HG02763 (cell line): ENCODE data around the gene ZNF280C.
A peak's percentile ranks its signal among the peaks of the same experiment; 100 is the strongest.
"Not testable (repeated sequence)": the region's sequence is repeated elsewhere in the genome, so short reads cannot be mapped to it uniquely, and the experiment has no call there.

Experiments used
- ATAC-seq: cut with Tn5 transposase; IDR thresholded peaks from one replicate; pipeline ENCODE4 v1.9.1; 2021; ENCODE audit warnings: mild to moderate bottlenecking, moderate library complexity; ENCODE audit not compliant: unreplicated experiment

The ZNF280C gene, protein sequence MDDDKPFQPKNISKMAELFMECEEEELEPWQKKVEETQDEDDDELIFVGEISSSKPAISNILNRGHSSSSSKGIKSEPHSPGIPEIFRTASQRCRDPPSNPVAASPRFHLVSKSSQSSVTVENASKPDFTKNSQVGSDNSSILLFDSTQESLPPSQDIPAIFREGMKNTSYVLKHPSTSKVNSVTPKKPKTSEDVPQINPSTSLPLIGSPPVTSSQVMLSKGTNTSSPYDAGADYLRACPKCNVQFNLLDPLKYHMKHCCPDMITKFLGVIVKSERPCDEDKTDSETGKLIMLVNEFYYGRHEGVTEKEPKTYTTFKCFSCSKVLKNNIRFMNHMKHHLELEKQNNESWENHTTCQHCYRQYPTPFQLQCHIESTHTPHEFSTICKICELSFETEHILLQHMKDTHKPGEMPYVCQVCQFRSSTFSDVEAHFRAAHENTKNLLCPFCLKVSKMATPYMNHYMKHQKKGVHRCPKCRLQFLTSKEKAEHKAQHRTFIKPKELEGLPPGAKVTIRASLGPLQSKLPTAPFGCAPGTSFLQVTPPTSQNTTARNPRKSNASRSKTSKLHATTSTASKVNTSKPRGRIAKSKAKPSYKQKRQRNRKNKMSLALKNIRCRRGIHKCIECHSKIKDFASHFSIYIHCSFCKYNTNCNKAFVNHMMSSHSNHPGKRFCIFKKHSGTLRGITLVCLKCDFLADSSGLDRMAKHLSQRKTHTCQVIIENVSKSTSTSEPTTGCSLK

DNA sequence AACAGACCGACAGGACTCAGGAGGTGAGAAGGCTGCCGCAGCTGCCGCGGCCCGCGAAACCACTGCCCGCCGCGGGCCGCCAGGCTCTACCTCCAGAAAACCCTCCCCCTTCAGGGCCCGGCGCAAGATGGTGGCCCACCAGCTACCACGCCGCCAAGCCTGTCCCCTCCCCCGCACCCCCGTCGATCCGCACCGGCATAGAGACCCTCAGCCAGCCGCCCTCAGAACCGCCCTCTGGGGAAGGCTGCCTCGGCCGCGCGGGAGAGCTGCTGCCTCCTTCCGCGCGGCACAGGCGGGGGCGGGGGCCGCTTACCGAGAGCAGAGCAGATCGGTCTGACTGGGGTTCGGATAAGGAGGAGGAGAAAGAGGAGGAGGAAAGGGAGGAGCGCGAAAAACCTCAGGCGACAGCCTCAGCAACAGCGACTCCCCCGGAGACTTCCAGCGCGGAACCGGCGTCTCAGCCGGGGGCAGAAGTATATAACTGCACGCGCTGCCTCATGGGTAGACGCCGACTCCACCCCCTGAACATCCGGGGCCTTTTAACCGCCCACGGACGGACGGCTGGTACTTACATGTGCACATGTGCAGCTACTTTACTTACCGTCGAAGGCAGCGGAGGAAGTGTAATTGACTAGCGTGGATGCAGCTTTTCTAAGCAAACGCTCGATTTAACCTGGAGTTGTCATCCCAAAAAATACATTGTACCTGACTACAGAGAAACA, at the start of gene ZNF280C:
TSS of gene ZNF280C (minus strand) at position 451 of the 722 bp plus-strand sequence. CDS start 8,450 bp downstream, outside the sequence.
- ATAC-seq = peak; percentile 92

DNA sequence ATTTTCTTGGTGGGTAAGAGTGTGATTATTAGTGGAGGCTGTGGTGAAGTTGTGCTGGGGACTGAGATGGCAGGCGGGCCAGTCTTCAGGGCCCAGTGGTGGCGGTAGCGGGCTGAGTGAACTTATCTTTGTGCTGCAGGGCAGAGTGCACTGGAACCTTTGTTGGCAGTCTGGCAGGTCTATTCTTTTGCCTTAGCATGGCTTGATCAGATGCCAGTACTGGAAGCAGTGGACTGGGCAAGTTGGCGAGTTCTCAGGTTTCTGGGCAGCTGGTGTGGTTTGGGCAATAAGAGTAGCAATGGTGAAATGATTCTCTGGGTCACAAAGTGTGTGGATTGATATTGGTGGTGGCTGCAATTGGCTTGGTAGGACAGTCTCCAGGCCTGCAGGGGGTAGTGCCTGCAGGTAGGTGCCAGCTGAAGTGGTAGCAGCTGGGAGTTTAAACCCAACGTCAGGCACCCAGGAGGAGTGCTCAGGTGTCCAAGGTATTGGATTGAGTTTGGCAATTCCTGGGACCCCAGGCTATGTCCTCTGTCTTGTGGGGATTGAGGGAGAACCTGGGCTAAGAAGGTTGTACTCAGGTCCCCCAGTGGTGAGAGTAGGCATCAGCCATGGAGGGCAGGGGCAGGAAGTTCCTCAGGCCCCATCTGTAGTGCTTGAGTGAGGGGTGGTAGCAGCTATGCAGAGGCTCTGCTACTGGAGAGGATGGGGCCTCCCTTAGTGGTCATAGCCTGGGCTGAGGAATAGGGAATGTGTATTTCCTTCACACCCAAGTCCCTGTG, 36.1 kb upstream of the ZNF280C start:
- ATAC-seq = no peak

DNA sequence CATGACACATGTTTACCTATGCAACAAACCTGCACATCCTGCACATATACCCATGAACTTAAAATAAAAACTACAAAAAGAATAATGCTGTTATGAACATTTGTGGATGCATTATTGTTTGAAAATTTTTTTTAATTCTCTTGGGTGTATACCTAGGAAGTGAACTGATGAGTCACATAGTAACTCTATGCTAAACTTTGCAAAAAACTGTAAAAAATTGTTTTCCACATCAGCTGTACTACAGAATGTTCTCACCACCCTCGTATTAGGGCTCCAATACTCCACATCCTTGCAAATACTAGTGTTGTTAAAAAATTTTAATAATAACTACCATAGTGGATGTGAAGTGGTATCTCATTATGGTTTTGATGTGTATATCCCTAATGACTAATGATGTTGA, 33.3 kb upstream of the ZNF280C start:
- ATAC-seq = no peak

DNA sequence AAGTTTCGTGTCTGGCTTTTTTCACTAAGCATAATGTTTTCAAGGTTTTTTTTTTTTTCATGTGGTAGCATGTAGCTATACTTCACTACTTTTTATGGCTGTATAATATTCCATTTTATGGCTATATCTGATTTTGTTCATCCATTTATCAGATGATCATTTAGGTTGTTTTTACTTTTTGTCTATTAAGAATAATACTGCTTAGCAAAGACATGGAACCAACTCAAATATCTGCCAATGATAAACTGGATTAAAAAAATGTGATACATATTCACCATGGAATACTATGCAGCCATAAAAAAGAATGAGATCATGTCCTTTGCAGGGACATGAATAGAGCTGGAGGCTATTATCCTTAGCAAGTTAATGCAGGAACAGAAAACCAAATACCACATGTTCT, 32.7 kb upstream of the ZNF280C start:
- ATAC-seq = no peak

DNA sequence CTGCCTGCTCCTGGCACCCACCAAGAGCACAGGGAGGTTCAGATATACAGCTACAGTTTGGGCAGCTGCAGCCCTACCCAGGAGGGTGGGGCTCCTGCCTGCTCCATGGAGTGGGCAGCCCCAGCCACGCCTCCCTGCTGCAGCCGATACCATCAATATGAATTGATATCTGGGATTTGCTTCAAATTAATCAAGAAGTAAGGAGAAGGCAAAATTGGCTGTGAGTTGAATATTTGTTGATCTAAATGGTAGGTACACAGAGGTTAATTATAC, 31.2 kb upstream of the ZNF280C start:
- ATAC-seq = no peak

DNA sequence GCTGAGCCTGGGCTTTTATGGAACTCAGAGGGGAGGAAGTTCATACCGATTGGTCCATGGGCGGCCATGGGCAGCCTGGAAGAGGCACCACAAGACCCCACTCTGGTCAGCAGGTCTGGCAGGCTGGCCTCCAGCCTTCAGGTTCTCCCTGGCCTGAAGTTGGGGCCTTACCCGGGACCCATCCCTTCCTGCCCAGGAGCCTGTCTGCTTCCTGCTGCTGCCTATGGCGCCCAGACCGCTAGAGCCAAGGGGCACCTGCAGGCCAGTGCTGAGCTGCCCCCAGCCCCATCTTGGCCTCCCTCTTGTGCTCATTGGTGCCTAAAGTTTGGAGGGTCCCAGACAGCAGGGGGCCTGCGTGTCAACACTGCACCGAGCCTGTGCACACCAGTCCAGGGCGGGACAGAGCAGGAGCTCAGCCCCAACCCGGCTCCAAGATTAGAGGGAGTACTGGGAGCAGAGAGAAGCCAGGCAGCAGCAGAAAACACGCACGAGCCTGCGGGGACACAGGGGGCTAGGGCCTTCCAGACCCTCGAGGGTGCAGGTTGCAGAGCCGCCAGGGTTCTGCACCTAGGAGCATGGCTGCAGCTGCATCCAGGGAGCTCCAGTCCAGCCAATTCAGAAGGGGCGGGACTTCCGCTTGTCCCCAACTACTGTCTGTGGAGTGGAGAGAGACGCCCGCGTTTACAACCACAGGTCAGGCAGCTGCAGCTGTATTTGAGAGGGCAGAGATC, 30.7 kb upstream of the ZNF280C start:
- no peak for ATAC-seq

DNA sequence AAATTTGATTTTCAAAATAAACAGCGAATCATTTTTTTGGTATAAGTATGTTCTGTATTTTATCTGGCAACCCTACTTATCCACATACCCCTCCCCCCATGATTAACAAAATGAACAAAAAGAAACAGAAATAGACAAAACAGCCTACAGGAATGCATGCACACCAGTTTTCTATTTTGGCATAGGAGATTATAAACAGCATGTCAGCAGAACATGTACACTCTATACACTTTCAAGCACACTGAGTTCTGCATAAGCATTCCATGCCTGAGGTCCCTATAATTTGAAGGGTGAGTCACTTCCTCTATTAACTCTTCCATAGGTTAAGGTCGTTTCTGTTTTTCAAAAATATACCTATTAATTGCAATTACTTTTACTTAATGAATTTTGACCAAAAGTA, 28.0 kb upstream of the ZNF280C start:
- ATAC-seq = no peak

DNA sequence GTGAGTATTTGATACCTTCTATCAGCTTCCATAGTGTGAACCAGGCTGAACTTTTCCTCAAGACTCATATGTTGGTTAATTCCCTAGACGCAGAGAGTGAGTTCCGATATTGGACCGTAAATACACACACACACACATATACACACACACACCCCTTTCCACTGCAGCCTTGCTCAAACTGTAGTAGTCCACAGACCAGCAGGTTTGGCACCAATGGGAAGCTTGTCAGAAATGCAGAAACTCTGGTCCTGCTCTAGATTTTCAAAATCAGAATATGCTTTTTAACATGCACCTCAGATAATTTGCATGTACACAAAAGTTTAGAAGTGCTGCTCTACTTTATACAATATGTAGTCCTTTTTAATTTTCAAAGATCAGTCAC, 27.6 kb upstream of the ZNF280C start:
- no peak for ATAC-seq

DNA sequence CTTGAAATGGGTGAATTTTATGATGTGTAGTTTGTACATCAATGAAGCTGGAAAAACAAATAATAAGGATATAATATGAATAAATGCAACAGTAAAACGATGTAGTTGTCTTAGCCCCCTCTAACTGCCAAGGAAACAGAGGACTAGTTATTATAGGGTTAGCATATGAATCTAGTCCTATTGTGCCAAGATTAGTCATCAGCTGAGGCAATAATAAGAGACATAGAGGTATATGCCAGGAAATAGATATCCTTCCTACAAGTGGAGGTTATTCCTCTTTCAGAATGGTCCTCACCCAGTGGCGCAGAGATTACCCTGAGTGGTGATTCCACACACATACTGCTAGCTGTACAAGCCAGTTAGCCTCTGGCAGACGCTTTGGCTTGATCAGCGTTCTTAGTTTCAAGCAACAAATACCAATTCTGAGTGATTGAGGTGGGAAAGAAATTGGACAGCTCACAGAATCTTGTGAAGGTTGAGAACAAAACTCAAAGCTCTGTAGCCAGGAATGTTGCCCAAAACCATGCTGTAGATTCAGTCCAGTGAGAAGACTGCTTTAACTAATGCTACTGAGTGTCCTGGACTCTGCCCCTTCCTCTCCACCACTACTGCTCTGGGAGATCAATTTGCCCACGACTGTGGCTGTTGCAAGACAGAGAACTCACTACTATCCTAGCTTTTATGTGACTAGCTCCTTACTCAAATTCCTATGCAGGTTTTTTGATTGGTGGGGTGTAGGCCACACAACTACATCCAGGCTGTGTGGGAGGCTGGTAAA, 27.0 kb upstream of the ZNF280C start:
- no peak for ATAC-seq

DNA sequence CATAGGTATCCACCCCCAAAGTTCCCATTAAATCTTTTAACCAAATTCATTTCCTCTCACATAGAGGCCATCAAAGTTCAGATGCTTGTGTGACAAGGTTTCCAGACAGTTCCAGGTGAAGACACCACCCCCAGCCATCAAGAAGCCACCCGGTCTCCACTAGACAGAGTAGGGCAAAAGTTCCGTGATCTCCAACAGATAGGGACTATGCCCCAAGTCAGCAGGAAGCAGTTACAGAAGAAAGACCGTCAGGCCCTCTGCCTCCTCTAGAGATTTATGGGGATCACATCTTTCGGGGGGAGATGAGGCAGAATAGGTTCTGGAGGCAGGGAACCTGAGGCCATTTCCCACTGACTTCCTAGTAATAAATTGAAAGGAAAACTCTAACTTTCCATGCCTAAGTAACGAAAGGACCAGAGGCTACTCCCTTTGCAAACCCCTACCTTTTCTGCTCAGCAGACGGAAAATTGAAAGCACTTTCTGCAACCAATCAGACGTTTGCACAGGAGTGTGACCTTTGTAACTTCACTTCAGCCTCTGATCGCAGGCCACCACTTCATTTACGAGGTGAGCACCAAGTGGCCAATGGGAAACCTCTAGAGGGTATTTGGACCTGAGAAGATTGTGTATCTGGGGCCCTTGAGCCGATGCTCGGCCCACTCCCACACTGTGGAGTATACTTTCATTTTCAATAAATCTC, 18.5 kb upstream of the ZNF280C start:
- ATAC-seq = no peak

DNA sequence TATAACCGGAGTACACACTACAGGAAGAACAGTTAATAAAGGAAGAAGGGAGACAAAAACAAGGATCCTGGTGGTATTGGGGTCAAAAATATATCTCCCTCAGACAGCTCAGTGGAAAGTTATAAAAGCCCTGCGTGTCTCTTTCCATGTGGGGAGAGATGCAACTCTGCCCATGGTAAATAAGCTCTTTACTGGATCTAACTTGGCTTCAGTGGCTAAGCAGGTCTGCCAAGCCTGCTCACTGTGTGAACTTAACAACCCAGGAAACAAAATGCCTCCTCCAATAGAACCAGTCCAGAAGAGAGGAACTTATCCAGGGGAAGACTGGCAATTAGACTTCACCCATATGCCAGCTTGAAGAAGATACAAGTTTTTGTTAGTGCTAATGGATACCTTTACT, 17.0 kb upstream of the ZNF280C start:
- no peak for ATAC-seq

DNA sequence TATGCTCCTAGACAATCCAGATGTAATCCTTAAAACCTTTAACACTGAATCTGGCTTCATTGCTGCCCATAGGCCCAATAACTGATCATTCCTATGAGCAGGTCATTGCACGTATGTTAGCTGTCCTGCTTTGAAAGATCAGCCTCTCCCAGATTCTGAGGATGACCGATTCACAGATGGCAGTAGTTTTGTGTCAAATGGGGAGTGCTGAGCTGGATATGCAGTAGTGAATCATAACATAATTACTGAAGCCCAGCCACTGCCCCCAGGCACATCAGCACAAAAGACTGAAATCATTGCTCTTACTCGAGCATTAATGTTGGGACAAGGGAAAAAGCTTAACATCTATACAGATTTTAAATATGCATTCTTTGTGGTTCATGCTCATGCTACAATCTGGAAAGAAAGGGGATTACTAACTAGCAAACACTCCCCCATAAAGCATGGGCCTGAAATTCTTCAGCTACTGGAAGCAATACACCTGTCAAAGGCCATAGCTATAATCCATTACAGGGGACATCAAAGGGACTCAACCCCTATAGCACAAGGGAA, 16.4 kb upstream of the ZNF280C start:
- ATAC-seq = no peak

DNA sequence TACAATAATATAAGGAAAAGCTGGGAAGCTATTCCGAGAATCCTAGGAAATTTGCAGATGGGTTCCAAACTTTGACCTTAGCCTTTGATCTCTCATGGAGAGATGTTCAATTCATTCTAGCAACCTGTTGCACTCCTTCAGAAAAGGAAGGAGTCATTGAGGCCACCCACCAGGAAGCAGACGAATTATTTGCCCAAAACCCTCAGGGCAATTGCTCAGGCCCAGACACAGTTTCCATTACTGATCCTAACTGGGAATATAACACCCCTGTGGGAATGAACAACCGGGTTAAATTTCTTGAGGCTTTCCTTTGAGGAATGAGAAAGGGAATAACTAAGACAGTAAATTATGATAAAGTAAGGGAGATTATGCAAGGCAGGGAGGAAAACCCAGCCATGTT, 13.5 kb upstream of the ZNF280C start:
- ATAC-seq = no peak

DNA sequence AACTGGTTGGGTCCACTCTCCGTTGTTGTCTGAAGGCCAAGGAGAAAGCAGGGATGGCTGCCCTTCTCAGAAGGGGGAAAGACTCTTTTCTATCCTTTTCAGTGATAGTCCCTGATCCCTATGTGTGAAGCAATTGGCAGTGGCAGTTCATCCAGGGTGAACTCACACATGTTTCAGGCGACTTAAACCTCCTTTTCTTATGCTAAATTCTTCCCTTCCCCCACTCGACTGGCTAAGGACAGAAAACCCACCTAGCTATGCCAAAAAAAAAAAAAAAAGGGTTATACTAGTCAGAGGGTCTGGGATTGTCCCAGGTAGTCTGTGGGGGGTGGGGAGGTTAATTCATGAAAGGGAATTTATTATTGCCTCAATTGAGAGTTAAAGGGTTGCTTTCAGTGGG, 12.2 kb upstream of the ZNF280C start:
- no peak for ATAC-seq

DNA sequence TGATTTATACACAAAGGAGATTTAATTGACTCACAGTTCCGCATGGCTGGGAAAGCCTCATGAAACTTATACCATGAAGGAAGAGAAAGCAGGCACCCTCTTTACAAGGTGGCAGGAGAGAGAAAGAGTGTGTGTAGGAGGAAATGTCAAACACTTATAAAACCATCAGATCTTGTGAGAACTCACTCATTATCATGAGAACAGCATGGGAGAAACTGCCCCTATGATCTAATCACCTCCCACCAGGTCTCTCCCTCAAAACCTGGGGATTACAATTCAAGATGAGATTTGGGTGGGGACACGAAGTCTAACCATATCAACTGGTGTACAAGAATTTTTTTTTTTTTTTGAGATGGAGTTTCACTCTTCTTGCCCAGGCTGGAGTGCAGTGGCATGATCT, 3.6 kb upstream of the ZNF280C start:
- not testable (repeated sequence) for ATAC-seq

DNA sequence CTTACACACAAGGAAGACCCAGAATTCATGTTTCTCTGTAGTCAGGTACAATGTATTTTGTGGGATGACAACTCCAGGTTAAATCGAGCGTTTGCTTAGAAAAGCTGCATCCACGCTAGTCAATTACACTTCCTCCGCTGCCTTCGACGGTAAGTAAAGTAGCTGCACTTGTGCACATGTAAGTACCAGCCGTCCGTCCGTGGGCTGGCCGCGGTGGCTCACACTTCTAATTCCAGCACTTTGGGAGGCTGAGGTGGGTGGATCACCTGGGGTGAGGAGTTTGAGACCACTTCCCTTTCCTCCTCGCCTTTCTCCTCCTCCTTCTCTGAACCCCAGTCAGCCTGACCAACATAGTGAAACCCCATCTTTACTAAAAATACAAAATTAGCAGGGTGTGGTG, 692 bp upstream of the ZNF280C start:
- ATAC-seq = not testable (repeated sequence)

DNA sequence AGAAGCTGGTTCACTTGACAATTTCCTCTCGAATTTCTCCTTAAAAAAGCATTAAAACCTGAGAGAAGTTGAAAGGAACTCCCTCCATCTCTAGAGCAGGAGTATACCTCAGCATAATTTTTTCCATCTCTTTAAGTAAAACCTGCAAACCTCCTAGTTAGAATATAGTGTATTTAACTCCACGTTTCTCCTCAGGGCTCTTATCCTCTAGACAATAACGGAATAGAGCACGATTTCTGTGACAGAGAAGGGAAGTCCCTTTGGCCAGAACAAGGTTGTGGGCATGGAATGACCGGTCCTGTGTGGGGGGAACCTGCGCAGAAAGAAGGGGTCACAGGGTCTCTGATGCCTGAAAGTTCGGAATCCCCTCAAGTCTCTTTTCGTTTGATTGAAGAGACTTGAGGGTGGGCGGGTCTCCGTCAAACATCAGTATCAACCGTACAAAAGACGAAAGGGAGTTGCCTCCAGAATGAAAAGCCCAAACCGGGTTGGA, 697 bp downstream of the ZNF280C start:
- no peak for ATAC-seq

DNA sequence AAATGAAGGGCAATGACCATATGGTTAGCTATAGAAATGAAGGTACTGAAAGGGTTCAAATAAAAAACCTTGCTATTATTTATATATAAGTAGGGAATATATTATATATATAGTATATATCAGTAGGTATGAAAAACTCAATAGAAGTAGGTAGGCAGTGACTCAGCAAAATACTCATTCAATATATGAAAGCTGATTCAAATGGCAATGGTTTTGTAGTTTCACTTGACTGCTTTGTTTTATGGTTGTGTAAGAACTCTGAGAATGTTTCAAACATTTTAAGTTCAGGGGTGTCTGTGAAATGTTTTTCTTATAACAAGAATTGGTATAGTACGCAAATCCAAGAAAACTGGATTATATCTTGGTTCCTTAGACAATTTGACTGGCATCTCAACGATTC, 4.1 kb downstream of the ZNF280C start:
- no peak for ATAC-seq

DNA sequence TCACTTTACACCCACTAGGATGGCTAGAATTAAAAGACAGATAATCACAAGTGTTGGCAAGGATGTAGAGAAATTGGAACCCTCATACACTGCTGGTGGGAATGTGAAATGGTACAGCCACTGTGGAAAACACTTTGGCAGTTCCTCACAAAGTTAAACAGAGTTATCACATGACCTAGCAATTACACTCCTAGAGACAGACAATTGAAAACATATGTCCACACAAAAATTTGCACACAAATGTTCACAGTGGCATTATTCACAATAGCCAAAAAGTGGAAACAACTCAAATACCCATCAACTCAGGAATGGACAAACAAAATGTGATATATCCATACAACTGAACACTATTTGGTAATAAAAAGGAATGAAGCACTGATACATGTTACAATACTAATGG, 5.7 kb downstream of the ZNF280C start:
- no peak for ATAC-seq
